GM19035 (cell line): ENCODE measurements around the gene CAT.

Experiments
- ATAC-seq: cut with Tn5 transposase; IDR thresholded peaks from one replicate; pipeline ENCODE4 v1.9.1; 2021; ENCODE audit not compliant: unreplicated experiment

The CAT gene

GRCh38 chr11:34438529-34439507, at the start of gene CAT:
CAT (plus strand) TSS chr11:34438934; CDS start chr11:34439014, 80 bp downstream.
- ATAC-seq = peak; percentile 98

GRCh38 chr11:34394771-34395300, 43.9 kb upstream of the CAT start:
- no peak for ATAC-seq

DNA sequence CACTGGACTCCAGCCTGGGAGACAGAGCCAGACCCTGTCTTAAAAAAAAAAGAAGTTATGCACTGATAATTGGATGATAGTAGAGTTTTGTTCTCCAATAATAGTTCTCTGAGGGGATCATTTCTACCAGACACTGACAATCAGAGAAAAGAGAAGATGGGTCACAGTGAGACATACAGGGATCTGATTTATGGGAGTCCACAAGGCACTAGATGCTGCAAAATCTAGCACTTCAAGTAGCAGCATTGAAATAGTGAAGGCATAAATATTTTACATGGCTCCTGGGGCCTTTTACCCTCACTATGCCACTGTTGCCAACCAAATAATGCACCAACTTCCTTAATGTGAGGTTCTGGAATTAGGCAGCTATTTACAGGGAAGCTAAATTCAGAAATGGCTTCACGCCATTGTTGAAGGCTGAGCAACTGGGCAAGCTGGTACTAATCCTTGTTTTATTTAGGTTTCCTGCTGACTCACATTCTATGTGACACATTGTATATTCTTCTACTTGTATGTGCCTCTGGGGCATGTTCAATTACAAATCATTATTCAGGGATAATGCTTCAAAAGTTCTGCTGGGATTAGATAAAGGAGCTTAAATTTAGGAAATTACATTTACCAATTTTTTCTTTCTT, 42.7 kb upstream of the CAT start:
- no peak for ATAC-seq

- no peak for ATAC-seq
Observed at GRCh38 chr11:34397120-34397519, 41.6 kb upstream of the CAT start.

- no peak for ATAC-seq
Observed at GRCh38 chr11:34397811-34398210, 40.9 kb upstream of the CAT start.

DNA sequence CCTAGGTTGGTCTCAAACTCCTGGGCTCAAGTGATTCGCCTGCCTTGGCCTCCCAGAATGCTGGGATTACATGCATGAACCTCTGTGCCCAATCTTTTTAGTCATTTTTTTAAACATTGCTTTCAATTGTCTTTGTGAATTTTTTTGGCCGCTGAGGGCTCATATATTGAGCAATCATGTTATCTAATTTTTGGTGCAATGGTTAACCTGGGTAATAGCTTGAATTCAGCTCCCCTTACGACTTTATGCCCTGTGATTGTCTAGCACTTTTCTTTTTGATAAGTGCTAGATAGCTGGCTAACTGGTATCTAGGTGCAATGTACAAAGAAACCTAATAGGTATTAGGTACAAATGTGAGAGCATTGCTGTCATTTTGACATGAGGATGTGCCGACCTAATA, 35.3 kb upstream of the CAT start:
- no peak for ATAC-seq

- ATAC-seq = no peak
Observed at GRCh38 chr11:34404280-34404679, 34.5 kb upstream of the CAT start.

DNA sequence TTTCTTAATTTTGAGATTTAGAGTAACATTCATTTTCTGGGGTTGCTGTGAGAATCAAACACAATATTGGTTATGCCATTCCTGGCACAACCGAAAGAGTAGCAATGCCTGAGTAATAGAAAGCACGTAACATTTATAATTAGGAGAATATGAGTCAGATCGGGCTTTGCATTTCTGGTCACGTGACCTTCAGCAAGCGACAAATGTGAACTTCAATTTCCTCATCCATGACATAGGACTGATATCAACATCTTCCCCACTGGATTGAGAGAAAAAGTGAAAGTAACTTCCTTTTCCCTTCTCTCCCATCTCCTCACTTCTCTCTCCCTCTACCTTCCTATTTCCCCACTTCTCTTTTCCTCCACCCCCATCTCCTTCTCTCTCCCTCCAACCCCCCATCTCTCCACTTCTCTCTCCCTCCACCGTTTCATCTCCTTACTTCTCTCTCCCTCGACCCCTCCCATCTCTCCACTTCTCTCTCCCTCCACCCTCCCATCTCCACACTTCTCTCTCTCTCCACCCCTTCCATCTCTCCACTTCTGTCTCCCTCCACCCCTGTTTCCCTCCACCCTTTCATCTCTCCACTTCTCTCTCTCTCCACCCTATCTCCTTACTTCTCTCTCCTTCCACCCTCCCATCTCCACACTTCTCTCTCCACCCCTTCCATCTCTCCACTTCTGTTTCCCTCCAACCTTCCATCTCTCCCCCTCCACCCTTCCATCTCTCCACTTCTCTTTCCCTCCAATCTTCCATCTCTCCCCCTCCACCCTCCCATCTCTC, 33.5 kb upstream of the CAT start:
- no peak for ATAC-seq

- no peak for ATAC-seq
Observed at GRCh38 chr11:34406413-34406812, 32.3 kb upstream of the CAT start.

- ATAC-seq = no peak
Observed at GRCh38 chr11:34407121-34407813, 31.5 kb upstream of the CAT start.

- no peak for ATAC-seq
Observed at GRCh38 chr11:34408580-34409172, 30.1 kb upstream of the CAT start.

DNA sequence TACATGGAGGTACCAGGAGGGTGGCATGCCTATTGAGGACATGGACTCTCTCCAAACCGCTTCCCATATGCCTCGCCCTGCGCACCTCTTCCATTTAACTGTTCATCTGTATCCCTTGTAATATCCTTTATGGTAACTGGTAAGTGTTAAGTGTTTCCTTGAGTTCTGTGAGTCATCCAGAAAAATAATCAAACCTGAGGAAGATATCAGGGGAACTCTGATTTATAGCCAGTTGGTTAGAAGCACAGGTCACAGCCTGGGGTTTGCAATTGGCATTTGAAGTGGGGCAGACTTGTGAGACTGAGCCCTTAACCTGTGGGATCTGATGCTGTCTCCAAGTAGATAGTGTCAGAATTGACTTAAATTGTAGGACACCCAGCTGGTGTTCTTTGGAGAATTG, 27.6 kb upstream of the CAT start:
- no peak for ATAC-seq

DNA sequence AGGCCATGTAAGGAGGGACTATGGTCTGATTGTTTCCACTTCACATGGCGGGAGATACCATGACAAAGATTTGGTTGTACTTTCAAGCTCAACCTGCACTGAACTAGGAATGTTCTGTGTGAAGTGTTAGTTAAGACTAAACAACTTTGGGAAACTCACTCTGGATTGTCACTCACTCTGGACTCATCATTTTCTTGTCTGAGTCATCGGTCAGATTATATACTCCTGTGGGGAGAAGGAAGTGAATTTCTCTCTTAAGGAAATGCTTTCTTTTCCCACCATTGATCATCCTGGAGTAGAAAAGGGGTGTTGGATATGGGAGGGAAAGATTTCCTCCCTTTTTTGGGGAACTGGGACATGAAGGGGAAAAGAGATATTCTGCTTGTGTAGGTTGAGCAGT, 26.9 kb upstream of the CAT start:
- ATAC-seq = no peak

DNA sequence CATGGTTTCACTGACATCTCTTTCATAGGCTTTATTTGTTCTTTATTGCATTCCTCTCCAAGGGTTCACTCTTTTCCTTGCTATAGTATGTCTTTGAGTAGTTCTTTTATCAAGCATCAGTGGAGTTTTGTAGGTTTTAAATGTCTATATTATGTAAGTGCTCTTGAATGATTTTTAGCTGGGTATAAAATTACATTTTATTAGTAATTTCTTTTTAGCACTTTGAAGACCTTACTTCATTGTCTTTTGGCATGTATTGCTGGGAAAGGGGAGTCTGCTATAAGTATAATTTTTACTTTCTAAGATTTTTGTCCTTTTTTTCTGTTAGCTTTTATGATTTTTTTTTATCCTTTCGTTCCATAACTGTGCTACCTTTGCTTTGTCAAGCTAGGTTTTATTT, 25.5 kb upstream of the CAT start:
- ATAC-seq = no peak

GRCh38 chr11:34415538-34415937, 23.2 kb upstream of the CAT start:
- no peak for ATAC-seq

- no peak for ATAC-seq
Observed at GRCh38 chr11:34416088-34416487, 22.6 kb upstream of the CAT start.

DNA sequence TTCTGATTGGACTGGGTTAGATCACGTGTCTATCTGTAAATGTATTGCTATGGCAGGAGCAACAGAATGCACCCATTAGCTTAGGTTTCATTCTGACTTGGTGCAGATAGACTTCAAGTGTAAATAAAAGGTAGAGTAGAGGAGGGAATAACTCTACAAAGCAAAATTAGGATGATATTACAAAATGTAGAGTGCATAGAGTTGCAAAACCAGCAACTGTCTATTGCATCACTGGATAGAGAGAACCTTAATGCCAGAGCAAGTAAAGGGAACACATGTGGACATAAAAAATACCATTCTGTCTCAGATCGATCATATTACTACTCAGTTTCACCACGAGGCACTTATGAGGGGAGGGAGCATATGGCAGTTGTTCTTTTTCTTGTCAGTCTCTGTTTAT, 22.0 kb upstream of the CAT start:
- no peak for ATAC-seq

- no peak for ATAC-seq
Observed at GRCh38 chr11:34417202-34417601, 21.5 kb upstream of the CAT start.

DNA sequence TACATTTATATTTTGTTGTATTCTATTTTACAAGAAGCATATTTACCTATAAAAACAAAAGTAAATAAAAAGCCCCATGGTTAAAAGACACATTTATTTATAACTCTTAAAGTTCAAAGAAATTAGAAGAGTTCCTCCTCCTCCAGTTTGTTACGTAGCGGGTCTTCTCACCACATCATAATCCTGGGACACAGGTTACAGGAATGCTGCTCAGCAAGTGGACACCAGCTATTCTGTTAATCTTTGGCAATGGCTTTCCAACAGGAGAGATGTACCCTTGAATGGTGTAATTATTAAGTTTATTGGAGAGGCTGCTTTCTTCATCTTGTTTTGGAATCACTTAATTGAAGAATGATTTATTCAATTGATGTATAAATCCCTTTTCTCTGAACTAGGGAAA, 19.6 kb upstream of the CAT start:
- no peak for ATAC-seq

DNA sequence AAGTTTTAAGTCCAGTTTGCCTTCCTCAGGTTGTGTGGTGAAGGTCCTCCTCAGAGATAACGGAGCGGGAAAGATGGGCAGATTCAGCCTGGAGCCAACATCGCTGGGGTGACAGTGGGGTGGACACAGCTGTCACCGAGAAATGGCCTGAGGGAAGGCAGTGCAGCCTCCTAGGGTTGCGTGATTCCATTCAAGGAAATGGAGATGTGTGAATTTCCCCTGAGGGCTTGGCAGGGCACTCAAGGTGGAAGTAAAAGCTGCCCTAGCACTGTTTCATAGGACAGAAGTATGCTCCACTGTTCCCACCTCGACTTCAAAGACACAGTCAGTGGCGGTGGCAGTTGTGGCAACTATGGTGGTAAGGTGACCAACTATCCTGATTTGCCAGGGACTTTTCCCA, 15.4 kb upstream of the CAT start:
- ATAC-seq = no peak
